ENCODE measurements around the gene FAM25A. TPM values are rescaled to one million over a fixed set of nuclear protein-coding genes. Genes with fewer than 3 reads are reported as not detected.

FAM25A gene
- total and polyA plus RNA-seq, 2 donors (not counting 3 experiments of a cell fraction or from before 2014, with no cell fraction given): not detected

DNA sequence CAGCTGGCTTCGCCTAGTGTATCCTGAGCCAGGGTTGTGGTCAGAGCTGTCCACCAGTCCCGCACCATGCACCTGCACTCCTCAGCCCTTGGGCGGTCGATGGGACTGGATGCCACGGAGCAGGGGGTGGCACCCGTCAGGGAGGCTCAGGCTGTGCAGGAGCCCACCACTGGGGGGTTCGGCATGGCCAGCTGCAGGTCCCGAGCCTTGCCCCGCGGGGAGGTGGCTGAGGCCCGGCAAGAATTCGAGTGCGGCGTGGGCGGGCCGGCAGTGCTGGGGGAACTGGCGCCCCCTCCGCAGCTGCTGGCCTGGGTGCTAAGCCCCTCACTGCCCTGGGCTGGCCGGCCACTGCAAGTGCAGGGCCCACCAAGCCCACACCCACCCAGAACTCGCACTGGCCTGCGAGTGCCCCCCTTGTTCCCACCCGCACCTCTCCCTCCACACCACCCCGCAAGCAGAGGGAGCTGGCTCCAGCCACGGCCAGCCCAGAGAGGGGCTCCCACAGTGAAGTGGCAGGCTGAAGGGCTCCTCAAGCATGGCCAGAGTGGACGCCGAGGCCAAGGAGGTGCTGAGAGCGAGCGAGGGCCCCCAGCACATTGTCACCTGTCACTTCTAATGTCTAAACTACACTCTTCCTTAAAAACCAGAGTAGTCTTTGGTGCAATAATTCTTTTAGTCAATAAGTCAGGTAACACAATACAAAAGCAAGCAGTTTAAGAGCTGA, 11.0 kb downstream of the FAM25A start:
- H3K36me3 ChIP-seq (ENCODE audit: control insufficient read depth in 2 of 2, extremely low read depth in 1 of 2, insufficient read depth in 2 of 2, low read length in 2 of 2): no peaks in the 10 kb centered on the region
- CTCF ChIA-PET: interaction anchor here (0.6 to 1.1 kb wide), 2 partner anchors 8 to 39 kb away, joined by 3 read pairs; no protein-coding TSS in a partner anchor
- no peaks in the 10 kb centered on the region for H4K20me1 ChIP-seq (replicated peaks; ENCODE audit: control insufficient read depth, extremely low read depth, insufficient read depth, low read length)
- no peak overlapping the region for H2AFZ ChIP-seq (ENCODE audit: low read depth, low read length)
- no peaks in the 10 kb centered on the region for H3K9me3 ChIP-seq (replicated peaks; ENCODE audit: control insufficient read depth, insufficient read depth, low read length)
- POLR2A ChIA-PET: no interaction called here
- intact Hi-C loops (cut with micrococcal nuclease): no loop called here
- H3K27ac ChIP-seq (ENCODE audit: insufficient read depth, low read depth, low read length): no peak overlapping the region
- no peak for FAIRE-seq
- no TSS peak for BruUV-seq (replicated peaks)
- no peaks in the 10 kb centered on the region for H3K4me1 ChIP-seq (ENCODE audit: control insufficient read depth, extremely low read depth, insufficient read depth, low read length)
- DNase-seq (ENCODE audit: low read depth, low spot score): no peak
- TF ChIP-seq, protein P1, sequence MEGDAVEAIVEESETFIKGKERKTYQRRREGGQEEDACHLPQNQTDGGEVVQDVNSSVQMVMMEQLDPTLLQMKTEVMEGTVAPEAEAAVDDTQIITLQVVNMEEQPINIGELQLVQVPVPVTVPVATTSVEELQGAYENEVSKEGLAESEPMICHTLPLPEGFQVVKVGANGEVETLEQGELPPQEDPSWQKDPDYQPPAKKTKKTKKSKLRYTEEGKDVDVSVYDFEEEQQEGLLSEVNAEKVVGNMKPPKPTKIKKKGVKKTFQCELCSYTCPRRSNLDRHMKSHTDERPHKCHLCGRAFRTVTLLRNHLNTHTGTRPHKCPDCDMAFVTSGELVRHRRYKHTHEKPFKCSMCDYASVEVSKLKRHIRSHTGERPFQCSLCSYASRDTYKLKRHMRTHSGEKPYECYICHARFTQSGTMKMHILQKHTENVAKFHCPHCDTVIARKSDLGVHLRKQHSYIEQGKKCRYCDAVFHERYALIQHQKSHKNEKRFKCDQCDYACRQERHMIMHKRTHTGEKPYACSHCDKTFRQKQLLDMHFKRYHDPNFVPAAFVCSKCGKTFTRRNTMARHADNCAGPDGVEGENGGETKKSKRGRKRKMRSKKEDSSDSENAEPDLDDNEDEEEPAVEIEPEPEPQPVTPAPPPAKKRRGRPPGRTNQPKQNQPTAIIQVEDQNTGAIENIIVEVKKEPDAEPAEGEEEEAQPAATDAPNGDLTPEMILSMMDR (IDR thresholded peaks at IDR 0.05; ENCODE audit: extremely low read depth in 1 of 2, insufficient read depth in 1 of 2, low read depth in 1 of 2, low read length in 2 of 2): no peak
- TF ChIP-seq EZH2 (IDR thresholded peaks at IDR 0.05; ENCODE audit: borderline replicate concordance, low read depth, low read length, severe bottlenecking) (no peak), MYC (IDR thresholded peaks at IDR 0.05; ENCODE audit: low read depth, low read length) (no peak), POLR2A (IDR thresholded peaks at IDR 0.05; ENCODE audit: low read depth, low read length) (no peak)
- TF ChIP-seq, protein P2, sequence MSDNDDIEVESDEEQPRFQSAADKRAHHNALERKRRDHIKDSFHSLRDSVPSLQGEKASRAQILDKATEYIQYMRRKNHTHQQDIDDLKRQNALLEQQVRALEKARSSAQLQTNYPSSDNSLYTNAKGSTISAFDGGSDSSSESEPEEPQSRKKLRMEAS (IDR thresholded peaks at IDR 0.05; ENCODE audit: insufficient read depth, insufficient read length): no peak
- dilution Hi-C loops (cut with MboI; ENCODE audit: extremely low pct_ligation_motif_present, low sequenced_read_pairs): no loop called here
- no peaks in the 10 kb centered on the region for H3K9me1 ChIP-seq (replicated peaks; ENCODE audit: control insufficient read depth, extremely low read depth, insufficient read depth, low read length)
- H3K4me3 ChIP-seq (replicated peaks in 1 of 3; ENCODE audit: insufficient read depth in 1 of 3, low read depth in 1 of 3, low read length in 3 of 3): no peak overlapping the region
- H3K27me3 ChIP-seq (ENCODE audit: control insufficient read depth in 2 of 2, insufficient read depth in 2 of 2, low read length in 2 of 2): peaks cover 2 to 3% of the 10 kb centered on the region in 2 experiments
- no peak overlapping the region for H3K9ac ChIP-seq (replicated peaks; ENCODE audit: extremely low read depth, insufficient read depth, low read length)
- no peak overlapping the region for H3K4me2 ChIP-seq (ENCODE audit: insufficient read depth, low read length)
- H3K79me2 ChIP-seq (ENCODE audit: control insufficient read depth, insufficient read depth, low read length): no peaks in the 10 kb centered on the region
